Dendritic cell treated with granulocyte-macrophage colony-stimulating factor and Interleukin-4, amounts not matched to agents 40 ng/mL and 50 ng/mL, for 4 days (primary cell): Measurements from ENCODE around the gene ZNF428.
A peak's percentile ranks its signal among the peaks of the same experiment; 100 is the strongest.

ENCODE experiments used
- H3K27ac Mint-ChIP-seq: one replicate; pipeline ENCODE4 v1.8.0; 2022; ENCODE audit warnings: mild to moderate bottlenecking, mixed read lengths
- H3K27me3 Mint-ChIP-seq: one replicate; pipeline ENCODE4 v1.8.0; 2022; ENCODE audit warnings: mild to moderate bottlenecking, mixed read lengths
- H3K36me3 Mint-ChIP-seq: one replicate; pipeline ENCODE4 v1.8.0; 2022; ENCODE audit warnings: low read depth, mixed read lengths
- H3K4me1 Mint-ChIP-seq: one replicate; pipeline ENCODE4 v1.8.0; 2022; ENCODE audit warnings: low read depth, mixed read lengths
- H3K4me3 Mint-ChIP-seq: one replicate; pipeline ENCODE4 v1.8.0; 2022; ENCODE audit warnings: mild to moderate bottlenecking, moderate library complexity, mixed read lengths
- H3K9me3 Mint-ChIP-seq: one replicate; pipeline ENCODE4 v1.8.0; 2022; ENCODE audit warnings: mixed read lengths
- intact Hi-C: fragments of 100-400 bp; cut with micrococcal nuclease; formaldehyde crosslinking; loops from one replicate; pipeline ENCODE4 v1.15.0; 2022

Gene ZNF428

GRCh38 chr19:43619262-43620060 lies at the start of gene ZNF428:
ZNF428 (minus strand) TSS chr19:43619629; CDS start chr19:43614304, 5,325 bp downstream.
- Mint-ChIP-seq H3K27ac (peak within 1 kb of the TSS; percentile 97), H3K4me1 (peaks cover 20% of the 10 kb centered on the region), H3K9me3 (no peaks in the 10 kb centered on the region), H3K36me3 (peaks cover 10% of the 10 kb centered on the region), H3K4me3 (peak within 1 kb of the TSS; percentile 96), H3K27me3 (peaks cover 2% of the 10 kb centered on the region)
- intact Hi-C loops = loop anchor here (1.0 kb wide), 1 partner anchor 23 kb away; the partner anchor contains the start of genes IRGQ and ZNF576

GRCh38 chr19:43668406-43669109 lies 49.1 kb upstream of the ZNF428 start:
- Mint-ChIP-seq H3K27me3 (no peaks in the 10 kb centered on the region), H3K4me1 (peaks cover 67% of the 10 kb centered on the region), H3K36me3 (peaks cover 62% of the 10 kb centered on the region), H3K27ac (peak overlapping the region; percentile 97), H3K9me3 (no peaks in the 10 kb centered on the region), H3K4me3 (peak overlapping the region; percentile 100)
- intact Hi-C loops = loop anchor here (1.0 to 10.0 kb wide), 3 partner anchors 33 to 116 kb away; partner anchors contain the start of gene KCNN4

- Mint-ChIP-seq H3K27me3 (no peaks in the 10 kb centered on the region), H3K27ac (peak overlapping the region; percentile 97), H3K9me3 (no peaks in the 10 kb centered on the region), H3K4me1 (peaks cover 71% of the 10 kb centered on the region), H3K36me3 (peaks cover 68% of the 10 kb centered on the region), H3K4me3 (peak overlapping the region; percentile 84)
- intact Hi-C loops = loop anchor here (1.0 to 10.0 kb wide), 3 partner anchors 33 to 117 kb away; partner anchors contain the start of gene KCNN4
Observed at GRCh38 chr19:43667876-43668405, 48.5 kb upstream of the ZNF428 start.

- peak overlapping the region; percentile 84 for H3K4me3 Mint-ChIP-seq
- peaks cover 75% of the 10 kb centered on the region for H3K4me1 Mint-ChIP-seq
- peak overlapping the region; percentile 97 for H3K27ac Mint-ChIP-seq
- intact Hi-C loops = loop anchor here (10.0 kb wide), 1 partner anchor 118 kb away; the partner anchor contains the start of gene KCNN4
- no peaks in the 10 kb centered on the region for H3K27me3 Mint-ChIP-seq
- peaks cover 75% of the 10 kb centered on the region for H3K36me3 Mint-ChIP-seq
- no peaks in the 10 kb centered on the region for H3K9me3 Mint-ChIP-seq
Observed at GRCh38 chr19:43667126-43667875, 47.9 kb upstream of the ZNF428 start.

- Mint-ChIP-seq H3K27me3 (no peaks in the 10 kb centered on the region), H3K4me1 (peaks cover 60% of the 10 kb centered on the region), H3K27ac (peak overlapping the region; percentile 68), H3K4me3 (peak overlapping the region; percentile 57), H3K9me3 (peaks cover 9% of the 10 kb centered on the region), H3K36me3 (peaks cover 97% of the 10 kb centered on the region)
- intact Hi-C loops = loop anchor here (10.0 kb wide), 1 partner anchor 121 kb away; the partner anchor contains the start of gene KCNN4
Observed at GRCh38 chr19:43664018-43664417, 44.6 kb upstream of the ZNF428 start.

- peaks cover 17% of the 10 kb centered on the region for H3K9me3 Mint-ChIP-seq
- H3K27ac Mint-ChIP-seq = peak overlapping the region; percentile 50
- H3K36me3 Mint-ChIP-seq = peaks cover 100% of the 10 kb centered on the region
- no peak overlapping the region for H3K4me3 Mint-ChIP-seq
- H3K27me3 Mint-ChIP-seq = no peaks in the 10 kb centered on the region
- intact Hi-C loops = loop anchor here (10.0 kb wide), 1 partner anchor 122 kb away; the partner anchor contains the start of gene KCNN4
- peaks cover 53% of the 10 kb centered on the region for H3K4me1 Mint-ChIP-seq
Observed at GRCh38 chr19:43662487-43662886, 43.1 kb upstream of the ZNF428 start.

- H3K4me1 Mint-ChIP-seq = peaks cover 44% of the 10 kb centered on the region
- H3K27me3 Mint-ChIP-seq = no peaks in the 10 kb centered on the region
- peaks cover 17% of the 10 kb centered on the region for H3K9me3 Mint-ChIP-seq
- intact Hi-C loops = loop anchor here (10.0 kb wide), 1 partner anchor 124 kb away; the partner anchor contains the start of gene KCNN4
- H3K36me3 Mint-ChIP-seq = peaks cover 100% of the 10 kb centered on the region
- H3K4me3 Mint-ChIP-seq = no peak overlapping the region
- H3K27ac Mint-ChIP-seq = peak overlapping the region; percentile 33
Observed at GRCh38 chr19:43660971-43661360, 41.5 kb upstream of the ZNF428 start.

- peaks cover 100% of the 10 kb centered on the region for H3K36me3 Mint-ChIP-seq
Observed at GRCh38 chr19:43660301-43660970, 41.0 kb upstream of the ZNF428 start.

GRCh38 chr19:43658494-43658893 lies 39.1 kb upstream of the ZNF428 start:
- Mint-ChIP-seq H3K27me3 (no peaks in the 10 kb centered on the region), H3K36me3 (peaks cover 100% of the 10 kb centered on the region), H3K27ac (no peak overlapping the region), H3K9me3 (peaks cover 17% of the 10 kb centered on the region), H3K4me1 (peaks cover 21% of the 10 kb centered on the region), H3K4me3 (no peak overlapping the region)
- intact Hi-C loops = no loop called here

More at GRCh38 chr19:43660301-43660970, 41.0 kb upstream of the ZNF428 start:
- no peak overlapping the region for H3K4me3 Mint-ChIP-seq
- H3K27me3 Mint-ChIP-seq = no peaks in the 10 kb centered on the region
- H3K4me1 Mint-ChIP-seq = peaks cover 40% of the 10 kb centered on the region
- intact Hi-C loops = loop anchor here (10.0 kb wide), 1 partner anchor 124 kb away; the partner anchor contains the start of gene KCNN4
- peaks cover 17% of the 10 kb centered on the region for H3K9me3 Mint-ChIP-seq
- no peak overlapping the region for H3K27ac Mint-ChIP-seq

GRCh38 chr19:43658001-43658400 lies 38.6 kb upstream of the ZNF428 start:
- H3K36me3 Mint-ChIP-seq = peaks cover 100% of the 10 kb centered on the region

GRCh38 chr19:43656436-43656835 lies 37.0 kb upstream of the ZNF428 start:
- Mint-ChIP-seq H3K27me3 (no peaks in the 10 kb centered on the region), H3K9me3 (peaks cover 17% of the 10 kb centered on the region), H3K27ac (no peak overlapping the region), H3K36me3 (peaks cover 99% of the 10 kb centered on the region), H3K4me1 (peaks cover 16% of the 10 kb centered on the region), H3K4me3 (no peak overlapping the region)
- intact Hi-C loops = no loop called here

More at GRCh38 chr19:43658001-43658400, 38.6 kb upstream of the ZNF428 start:
- intact Hi-C loops = no loop called here
- H3K9me3 Mint-ChIP-seq = peaks cover 17% of the 10 kb centered on the region
- H3K27me3 Mint-ChIP-seq = no peaks in the 10 kb centered on the region
- peaks cover 17% of the 10 kb centered on the region for H3K4me1 Mint-ChIP-seq
- H3K4me3 Mint-ChIP-seq = no peak overlapping the region
- no peak overlapping the region for H3K27ac Mint-ChIP-seq

GRCh38 chr19:43652546-43652874 lies 33.1 kb upstream of the ZNF428 start:
- no peaks in the 10 kb centered on the region for H3K27me3 Mint-ChIP-seq
- intact Hi-C loops = no loop called here
- peaks cover 10% of the 10 kb centered on the region for H3K4me1 Mint-ChIP-seq
- H3K4me3 Mint-ChIP-seq = no peak overlapping the region
- peak overlapping the region; percentile 68 for H3K27ac Mint-ChIP-seq
- peaks cover 99% of the 10 kb centered on the region for H3K36me3 Mint-ChIP-seq
- no peaks in the 10 kb centered on the region for H3K9me3 Mint-ChIP-seq
